K562 (cell line): ENCODE measurements around the gene CUL2. TPM values are rescaled to one million over a fixed set of nuclear protein-coding genes. Genes with fewer than 3 reads are reported as not detected.

ENCODE experiments used
- ATAC-seq: fragments of 200-7000 bp; cut with Tn5 transposase; 3 replicates; pipeline ENCODE4 v1.9.1; 2020; ENCODE audit warnings: moderate library complexity
- BruUV-seq: library from RNA; stranded (reverse); fragments of 400-500 nt; replicated peaks from 2 replicates; lab custom pipeline; 2021; lab: Mats Ljungman, UMichigan
- CTCF ChIA-PET: fragments of 300-600 bp; formaldehyde crosslinking; extraction: SDS; loops from one replicate; lab custom pipeline; 2021; ENCODE audit warnings: low intra/inter-chr PET ratio; lab: Yijun Ruan, JAX
- POLR2A ChIA-PET: fragments of 300-600, 350-650 bp; sonication (Branson Sonifier 250); formaldehyde crosslinking; extraction: SDS; loops from one replicate; lab custom pipeline; 2021; ENCODE audit warnings: antibody characterized with exemption, inconsistent platforms; lab: Yijun Ruan, JAX
- DNase-seq, 4 experiments: peaks; one replicate each; pipeline versions ENCODE4 v3.0.0 to v3.0.0-alpha.2; 2011 to 2018; ENCODE audit warnings: low spot score in 3 of 4, mixed read lengths in 3 of 4; ENCODE audit errors: extremely low read depth in 1 of 4
- FAIRE-seq: peaks from 2 replicates; lab custom pipeline; 2011; peaks lifted over from hg19 to GRCh38; lab: Jason Lieb, UNC
- H2AFZ ChIP-seq: 2 replicates; pipeline ENCODE4 v1.6.0; 2011; ENCODE audit warnings: low read depth, low read length, control low read depth, inconsistent platforms
- H3K27ac ChIP-seq: fragments of 200-600 bp; 3 replicates; pipeline ENCODE4 v1.8.0; 2011; ENCODE audit warnings: low read depth, mild to moderate bottlenecking, control low read depth, inconsistent platforms, low read length, moderate library complexity, mixed read lengths; ENCODE audit errors: extremely low read depth
- H3K27me3 ChIP-seq, 2 experiments: fragments of 300-600 bp in 1 of 2; 2 replicates in 1 of 2; 3 replicates in 1 of 2; pipeline versions ENCODE4 v1.6.0 to v1.8.0; 2011; ENCODE audit warnings: inconsistent platforms in 2 of 2, low read length in 2 of 2, mild to moderate bottlenecking in 1 of 2, mixed read lengths in 1 of 2, moderate library complexity in 1 of 2; ENCODE audit not compliant: control insufficient read depth in 2 of 2, insufficient read depth in 2 of 2
- H3K36me3 ChIP-seq: fragments of 300-600 bp; 3 replicates; pipeline ENCODE4 v1.8.0; 2011; ENCODE audit warnings: mild to moderate bottlenecking, low read length, inconsistent platforms; ENCODE audit not compliant: control insufficient read depth, insufficient read depth
- H3K4me1 ChIP-seq, 2 experiments: fragments of 200-600 bp in 1 of 2; replicated peaks in 1 of 2; 2 replicates in 1 of 2; 3 replicates in 1 of 2; pipeline versions ENCODE4 v1.5.1 to v1.8.0; 2011; ENCODE audit warnings: inconsistent platforms in 2 of 2, low read length in 2 of 2, mild to moderate bottlenecking in 1 of 2, mixed read lengths in 1 of 2, moderate library complexity in 1 of 2; ENCODE audit not compliant: control insufficient read depth in 2 of 2, insufficient read depth in 2 of 2
- H3K4me2 ChIP-seq: 2 replicates; pipeline ENCODE4 v1.6.1; 2011; ENCODE audit warnings: low read length, control low read depth, inconsistent platforms, mixed read lengths; ENCODE audit not compliant: insufficient read depth
- H3K4me3 ChIP-seq: fragments of 200-600 bp; sonication (generic), shearing (Covaris generic); 2 replicates; pipeline ENCODE4 v1.5.1; 2016; ENCODE audit warnings: control low read depth, inconsistent platforms
- H3K79me2 ChIP-seq: fragments of 200-600 bp; 3 replicates; pipeline ENCODE4 v1.8.0; 2011; ENCODE audit warnings: low read length, inconsistent platforms; ENCODE audit not compliant: control insufficient read depth, insufficient read depth
- H3K9ac ChIP-seq, 2 experiments: 2 replicates each; pipeline versions ENCODE4 v1.6.0 to v1.6.1; 2011; ENCODE audit warnings: low read depth in 2 of 2, low read length in 2 of 2, control low read depth in 1 of 2, inconsistent platforms in 1 of 2, mild to moderate bottlenecking in 1 of 2, mixed read lengths in 1 of 2; ENCODE audit not compliant: insufficient read depth in 1 of 2
- H3K9me1 ChIP-seq: one replicate; pipeline ENCODE4 v1.6.0; 2011; ENCODE audit warnings: inconsistent platforms, mild to moderate bottlenecking, low read length, moderate library complexity; ENCODE audit not compliant: control insufficient read depth, insufficient read depth
- H3K9me3 ChIP-seq: replicated peaks from 2 replicates; pipeline ENCODE4 v1.5.1; 2011; ENCODE audit warnings: low read depth, low read length, inconsistent platforms; ENCODE audit not compliant: control insufficient read depth, insufficient read depth
- H4K20me1 ChIP-seq: replicated peaks from 2 replicates; pipeline ENCODE4 v1.6.1; 2011; ENCODE audit warnings: low read length, inconsistent platforms, mixed read lengths; ENCODE audit not compliant: control insufficient read depth, insufficient read depth
- HDAC2 ChIP-seq: fragments of 450-650 bp; IDR thresholded peaks from 2 replicates; pipeline ENCODE4 v1.6.1; 2016; ENCODE audit warnings: mild to moderate bottlenecking
- SRSF7 ChIP-seq: fragments of 200-400 bp; formaldehyde crosslinking; optimal IDR thresholded peaks from 2 replicates; pipeline ENCODE3; 2017; ENCODE audit warnings: mild to moderate bottlenecking, low read depth, low read length
- YY1 ChIP-seq, 3 experiments: IDR thresholded peaks; 2 replicates each; pipeline ENCODE4 v1.6.1; 2011; ENCODE audit warnings: low read length in 2 of 3, mild to moderate bottlenecking in 2 of 3, moderate library complexity in 2 of 3, borderline replicate concordance in 1 of 3, control low read depth in 1 of 3, low read depth in 1 of 3; ENCODE audit not compliant: insufficient read depth in 3 of 3, insufficient replicate concordance in 2 of 3, control insufficient read depth in 1 of 3, insufficient read length in 1 of 3; ENCODE audit errors: extremely low read depth in 1 of 3
- ZNF175 ChIP-seq: fragments of 200-800 bp; sonication (Bioruptor generic); IDR thresholded peaks from 2 replicates; pipeline ENCODE4 v1.6.1; 2016; ENCODE audit warnings: low read depth, mild to moderate bottlenecking, missing genetic modification characterization, missing compliant biosample characterization
- ZNF280B ChIP-seq: fragments of 250-450 bp; sonication (Bioruptor Pico); IDR thresholded peaks from 2 replicates; pipeline ENCODE4 v1.5.1; 2021; ENCODE audit warnings: mild to moderate bottlenecking
- ZNF282 ChIP-seq: sonication (generic); formaldehyde crosslinking; IDR thresholded peaks from 2 replicates; pipeline ENCODE4 v1.8.1; 2023; ENCODE audit warnings: missing genetic modification reagents
- ZNF583 ChIP-seq: fragments of 250-450 bp; sonication (Bioruptor Pico); IDR thresholded peaks from 2 replicates; pipeline ENCODE4 v1.4.0; 2020
- WGBS: fragments of 100-300 bp; shearing (Covaris generic); methylation state at CpG from one replicate; pipeline ENCODE4 v1.1.6; 2016; ENCODE audit warnings: low coverage, mixed read lengths; ENCODE audit not compliant: insufficient coverage; ENCODE audit errors: missing lambda C conversion rate; 5-methylcytosine and 5-hydroxymethylcytosine counted together
- in situ Hi-C: fragments of 300-500 bp; cut with MboI; formaldehyde crosslinking; loops from 4 replicates; pipeline ENCODE4 v1.15.0; 2018; ENCODE audit warnings: inconsistent platforms, mixed read lengths
- intact Hi-C: fragments of 100-400 bp; cut with micrococcal nuclease; formaldehyde crosslinking; loops from 2 replicates; pipeline ENCODE4 v1.14.2; 2022
- polyA plus RNA-seq, 8 experiments: library from polyadenylated mRNA; depleted of rRNA in 4 of 8; stranded (reverse) in 5 of 8; unstranded in 3 of 8; fragments of >200 nt; fragmentation: Nextera tagmentation in 2 of 8; fragmentation: Illumina TruSeq in 1 of 8; extraction: Ambion mirVana in 2 of 8; extraction: Trizol in 1 of 8; gene quantifications; 2 replicates each; pipeline versions ENCODE4 v1.2.1 to v1.2.3, GENCODE V29; 2011 to 2014; ENCODE audit warnings: inconsistent platforms in 1 of 8, missing spikeins in 1 of 8
- total RNA-seq, 7 experiments: library from RNA; depleted of rRNA in 6 of 7; stranded (reverse); fragments of >200 nt in 6 of 7; fragmentation: Illumina TruSeq in 2 of 7; extraction: Trizol in 2 of 7; gene quantifications; 2 replicates each; pipeline versions ENCODE4 v1.2.1 to v1.2.3, GENCODE V29; 2011 to 2021; ENCODE audit warnings: low replicate concordance in 1 of 7
- TF ChIP-seq, protein P1 (sequence below): fragments of 250-450 bp; sonication (Bioruptor Pico); IDR thresholded peaks from 2 replicates; pipeline ENCODE4 v1.5.0; 2021

CUL2 gene
- total and polyA plus RNA-seq, 9 of the 15 experiments (the other 6 are each of a cell fraction or from before 2014, with no cell fraction given): 17.3 to 46.3 (median 41.2) TPM

GRCh38 chr10:35019041-35020024 is 70.8 kb downstream of the CUL2 start:
- no peaks in the 10 kb centered on the region for H3K9me3 ChIP-seq
- ChIA-PET POLR2A (no interaction called here), CTCF (no interaction called here)
- H3K4me2 ChIP-seq: no peak overlapping the region
- H3K27ac ChIP-seq: no peak overlapping the region
- H3K36me3 ChIP-seq: peaks cover 37% of the 10 kb centered on the region
- DNase-seq: no peak
- H4K20me1 ChIP-seq: no peaks in the 10 kb centered on the region
- H3K4me3 ChIP-seq: no peak overlapping the region
- WGBS: 83% methylated on average over 8 of the region's 8 CpGs
- no peaks in the 10 kb centered on the region for H3K79me2 ChIP-seq
- no peak for ATAC-seq
- in situ Hi-C loops: no loop called here
- TF ChIP-seq YY1 (IDR thresholded peaks at IDR 0.05; ENCODE audit: borderline replicate concordance in 1 of 3, control insufficient read depth in 1 of 3, extremely low read depth in 1 of 3, insufficient read depth in 3 of 3, insufficient read length in 1 of 3, insufficient replicate concordance in 2 of 3, low read depth in 1 of 3, low read length in 2 of 3): no peak
- no peak for TF ChIP-seq ZNF175
- TF ChIP-seq, protein P1, sequence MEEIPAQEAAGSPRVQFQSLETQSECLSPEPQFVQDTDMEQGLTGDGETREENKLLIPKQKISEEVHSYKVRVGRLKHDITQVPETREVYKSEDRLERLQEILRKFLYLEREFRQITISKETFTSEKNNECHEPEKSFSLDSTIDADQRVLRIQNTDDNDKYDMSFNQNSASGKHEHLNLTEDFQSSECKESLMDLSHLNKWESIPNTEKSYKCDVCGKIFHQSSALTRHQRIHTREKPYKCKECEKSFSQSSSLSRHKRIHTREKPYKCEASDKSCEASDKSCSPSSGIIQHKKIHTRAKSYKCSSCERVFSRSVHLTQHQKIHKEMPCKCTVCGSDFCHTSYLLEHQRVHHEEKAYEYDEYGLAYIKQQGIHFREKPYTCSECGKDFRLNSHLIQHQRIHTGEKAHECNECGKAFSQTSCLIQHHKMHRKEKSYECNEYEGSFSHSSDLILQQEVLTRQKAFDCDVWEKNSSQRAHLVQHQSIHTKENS (CRISPR knock-in tag): no peak
- no peak for TF ChIP-seq HDAC2
- no peak for TF ChIP-seq SRSF7
- no peak for TF ChIP-seq ZNF282
- no peak for TF ChIP-seq ZNF280B
- TF ChIP-seq ZNF583 (CRISPR knock-in tag): no peak
- TF ChIP-seq, all 486 proteins: peak for 0
- intact Hi-C loops: no loop called here
- Histone ChIP-seq H3K9me1 (no peaks in the 10 kb centered on the region), H2AFZ (no peak overlapping the region), H3K27me3 (no peaks in the 10 kb centered on the region), H3K9ac (no peak overlapping the region), H3K4me1 (no peaks in the 10 kb centered on the region)
- FAIRE-seq: no peak
- BruUV-seq: no TSS peak
